ENCODE results near the gene STN1.

Gene STN1

DNA sequence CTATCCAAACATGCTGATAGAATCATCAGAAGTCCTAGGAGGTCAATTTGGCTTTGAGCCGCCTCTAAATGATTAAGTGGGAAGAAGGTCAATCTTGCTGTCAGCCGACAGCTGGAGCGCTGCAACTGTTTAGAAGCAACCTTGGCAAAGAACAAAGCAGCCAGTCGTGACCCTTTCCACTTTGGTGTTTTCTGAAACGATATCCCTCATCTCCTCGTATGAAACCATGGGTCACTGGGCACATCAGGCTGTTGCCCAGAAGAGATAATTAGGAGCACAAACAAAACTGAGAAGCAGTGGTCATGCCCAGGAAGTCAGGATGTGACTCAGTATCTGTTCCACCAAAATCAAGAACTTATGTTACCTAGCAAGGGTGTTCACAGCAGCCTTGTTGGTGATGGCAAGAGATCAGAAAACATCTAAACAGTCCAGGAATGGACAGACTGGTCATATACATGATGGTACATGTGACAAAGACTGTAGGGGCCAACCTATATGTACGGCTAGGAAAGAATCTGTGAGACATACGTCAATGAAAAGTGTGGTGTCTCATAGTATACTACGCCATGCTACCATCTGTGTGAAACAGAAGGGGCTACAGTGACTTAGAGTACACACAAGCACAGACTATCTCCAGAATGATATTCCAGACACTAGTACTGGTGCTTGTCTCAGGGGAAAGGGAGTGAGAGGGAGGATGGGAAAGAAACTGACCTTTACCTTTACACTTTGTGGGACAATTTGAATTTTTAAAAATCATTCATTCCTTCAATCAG, 22.4 kb downstream of the STN1 start:
- Mint-ChIP-seq H3K9me3 (no peaks in the 10 kb centered on the region), H3K36me3 (peaks cover 77% of the 10 kb centered on the region), H3K4me1 (peaks cover 48% of the 10 kb centered on the region), H3K27me3 (no peaks in the 10 kb centered on the region), H3K4me3 (no peak overlapping the region), H3K27ac (peak overlapping the region; percentile 84)
- CTCF ChIA-PET = interaction anchor here (1.2 to 1.4 kb wide), 3 partner anchors 13 to 133 kb away, joined by 3 to 13 read pairs (median 4); no protein-coding TSS in a partner anchor
- DNase-seq = no peak

DNA sequence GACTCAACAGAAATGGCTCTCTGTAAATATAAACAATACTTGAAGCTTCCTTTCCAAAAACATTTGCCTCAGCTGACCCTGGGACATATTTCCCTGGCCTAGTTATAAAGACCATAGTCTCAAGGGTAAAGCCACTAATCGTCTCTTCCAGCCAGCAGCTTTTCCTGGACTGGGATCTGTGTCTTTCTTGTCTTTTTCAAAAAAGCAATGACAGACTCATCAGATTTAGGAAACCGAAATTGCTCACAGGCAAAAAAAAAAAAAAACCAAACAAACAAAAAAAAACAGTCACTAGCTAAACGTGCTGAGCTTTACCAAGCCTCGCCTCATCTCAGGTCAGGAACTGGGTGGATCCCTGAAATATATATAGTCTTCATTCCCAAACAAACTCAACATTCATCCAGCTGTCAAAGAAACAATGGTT, 23.5 kb downstream of the STN1 start:
- no peak for DNase-seq
- CTCF ChIA-PET = interaction anchor here (0.6 to 1.6 kb wide), 9 partner anchors 15 to 229 kb away, joined by 3 to 13 read pairs (median 4); partner anchors contain the start of gene STN1
- Mint-ChIP-seq H3K36me3 (peaks cover 73% of the 10 kb centered on the region), H3K27me3 (no peaks in the 10 kb centered on the region), H3K9me3 (no peaks in the 10 kb centered on the region), H3K27ac (peak overlapping the region; percentile 84), H3K4me3 (peak overlapping the region; percentile 43), H3K4me1 (peaks cover 51% of the 10 kb centered on the region)

DNA sequence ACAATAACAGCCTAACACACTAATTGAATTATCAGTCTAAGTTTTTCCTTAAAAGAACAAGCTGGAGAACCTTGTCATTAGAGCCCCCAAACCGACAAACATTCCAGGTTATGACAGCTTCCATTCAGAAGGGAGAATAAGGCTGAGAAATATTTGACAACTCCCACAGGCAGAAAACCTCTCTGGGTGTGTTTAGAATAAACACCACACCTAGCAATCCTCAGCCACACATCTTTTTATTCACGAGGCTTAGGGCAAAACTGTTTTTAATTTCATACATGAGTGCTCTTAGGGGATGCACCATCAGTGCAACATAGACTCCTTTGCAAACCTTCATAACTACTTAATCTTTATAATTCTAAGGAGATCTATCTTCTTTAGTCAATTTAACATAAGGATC, 24.2 kb downstream of the STN1 start:
- peak overlapping the region; percentile 84 for H3K27ac Mint-ChIP-seq
- peaks cover 74% of the 10 kb centered on the region for H3K36me3 Mint-ChIP-seq
- H3K4me3 Mint-ChIP-seq = no peak overlapping the region
- H3K9me3 Mint-ChIP-seq = no peaks in the 10 kb centered on the region
- H3K4me1 Mint-ChIP-seq = peaks cover 57% of the 10 kb centered on the region
- no peaks in the 10 kb centered on the region for H3K27me3 Mint-ChIP-seq
- CTCF ChIA-PET = interaction anchor here (1.0 to 1.6 kb wide), 5 partner anchors 24 to 229 kb away, joined by 3 to 7 read pairs (median 4); partner anchors contain the start of gene STN1
- no peak for DNase-seq

DNA sequence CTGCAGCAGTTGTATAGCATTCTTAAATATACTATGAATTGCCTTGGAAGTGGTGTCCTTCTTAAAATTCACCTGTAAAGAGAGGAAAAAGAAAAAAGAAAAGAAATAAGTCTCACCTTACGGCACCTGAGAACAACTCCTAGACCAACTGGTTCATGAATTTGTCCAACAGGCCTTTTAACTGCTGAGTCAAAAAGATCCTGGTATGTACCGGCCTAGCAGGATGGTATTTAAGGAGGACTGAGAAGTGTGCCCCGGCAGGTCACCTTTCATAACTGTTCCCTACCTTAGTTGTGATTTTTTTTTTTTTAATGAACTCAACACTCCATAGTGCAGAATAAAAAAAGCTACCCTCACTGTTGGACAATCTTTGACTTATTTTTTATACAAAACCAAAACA, 25.8 kb downstream of the STN1 start:
- peaks cover 60% of the 10 kb centered on the region for H3K4me1 Mint-ChIP-seq
- H3K9me3 Mint-ChIP-seq = no peaks in the 10 kb centered on the region
- peaks cover 73% of the 10 kb centered on the region for H3K36me3 Mint-ChIP-seq
- H3K27ac Mint-ChIP-seq = no peak overlapping the region
- CTCF ChIA-PET = interaction anchor here (0.7 to 1.4 kb wide), 2 partner anchors 16 to 230 kb away, joined by 4 to 6 read pairs; partner anchors contain the start of gene SFR1
- no peak for DNase-seq
- no peaks in the 10 kb centered on the region for H3K27me3 Mint-ChIP-seq
- no peak overlapping the region for H3K4me3 Mint-ChIP-seq

DNA sequence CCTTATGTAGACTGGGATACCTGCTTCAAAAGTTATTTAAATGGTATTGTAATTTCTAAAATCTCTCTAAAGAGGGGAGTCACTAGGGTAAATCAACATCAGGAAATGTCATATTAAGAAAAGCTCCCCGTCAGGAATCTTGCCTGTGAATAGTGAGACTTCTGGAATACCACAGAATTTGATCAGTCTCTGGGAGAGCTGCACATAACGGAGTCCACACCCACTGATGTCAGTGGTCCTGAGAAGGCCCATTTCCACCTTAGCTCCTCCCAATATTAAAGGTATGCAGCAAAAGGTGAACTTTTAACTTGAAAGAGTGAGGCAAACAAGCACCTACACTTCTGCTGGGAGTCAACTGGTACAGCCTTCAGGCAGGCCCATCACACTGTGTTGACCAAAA, 27.3 kb downstream of the STN1 start:
- Mint-ChIP-seq H3K4me1 (peaks cover 53% of the 10 kb centered on the region), H3K27me3 (no peaks in the 10 kb centered on the region), H3K36me3 (peaks cover 72% of the 10 kb centered on the region), H3K27ac (peak overlapping the region; percentile 72), H3K4me3 (no peak overlapping the region), H3K9me3 (no peaks in the 10 kb centered on the region)
- no peak for DNase-seq
- CTCF ChIA-PET = interaction anchor here (0.6 to 6.6 kb wide), 12 partner anchors 10 to 292 kb away, joined by 3 to 76 read pairs (median 5); partner anchors contain the start of gene SFR1

DNA sequence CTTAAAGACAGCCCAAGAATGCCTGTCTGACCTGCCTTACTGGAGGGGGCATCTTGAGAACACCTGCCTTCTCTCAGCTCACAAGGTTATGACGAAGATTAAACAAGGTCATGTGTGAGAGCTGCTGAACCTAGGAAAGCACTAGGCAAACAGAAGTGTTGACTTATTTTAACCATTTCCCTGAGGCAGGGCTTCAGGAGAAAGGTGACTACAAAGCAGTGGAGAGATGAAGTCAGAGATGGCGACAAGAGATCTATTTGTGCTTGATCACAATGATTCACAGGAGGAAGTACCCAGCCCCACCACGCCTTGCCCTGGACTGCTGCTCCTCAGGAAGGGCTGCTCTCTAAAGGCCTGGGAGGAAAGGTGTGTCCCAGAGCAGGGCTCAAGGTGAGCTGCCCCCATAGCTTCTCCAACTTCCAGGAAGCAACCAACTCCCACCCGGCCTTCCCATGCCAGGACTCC, 27.8 kb downstream of the STN1 start:
- DNase-seq = peak; percentile 32
- H3K27me3 Mint-ChIP-seq = no peaks in the 10 kb centered on the region
- peaks cover 48% of the 10 kb centered on the region for H3K4me1 Mint-ChIP-seq
- peak overlapping the region; percentile 72 for H3K27ac Mint-ChIP-seq
- peaks cover 70% of the 10 kb centered on the region for H3K36me3 Mint-ChIP-seq
- CTCF ChIA-PET = interaction anchor here (0.6 to 6.6 kb wide), 14 partner anchors 10 to 292 kb away, joined by 3 to 76 read pairs (median 4); partner anchors contain the start of gene SFR1
- H3K4me3 Mint-ChIP-seq = no peak overlapping the region
- H3K9me3 Mint-ChIP-seq = no peaks in the 10 kb centered on the region

DNA sequence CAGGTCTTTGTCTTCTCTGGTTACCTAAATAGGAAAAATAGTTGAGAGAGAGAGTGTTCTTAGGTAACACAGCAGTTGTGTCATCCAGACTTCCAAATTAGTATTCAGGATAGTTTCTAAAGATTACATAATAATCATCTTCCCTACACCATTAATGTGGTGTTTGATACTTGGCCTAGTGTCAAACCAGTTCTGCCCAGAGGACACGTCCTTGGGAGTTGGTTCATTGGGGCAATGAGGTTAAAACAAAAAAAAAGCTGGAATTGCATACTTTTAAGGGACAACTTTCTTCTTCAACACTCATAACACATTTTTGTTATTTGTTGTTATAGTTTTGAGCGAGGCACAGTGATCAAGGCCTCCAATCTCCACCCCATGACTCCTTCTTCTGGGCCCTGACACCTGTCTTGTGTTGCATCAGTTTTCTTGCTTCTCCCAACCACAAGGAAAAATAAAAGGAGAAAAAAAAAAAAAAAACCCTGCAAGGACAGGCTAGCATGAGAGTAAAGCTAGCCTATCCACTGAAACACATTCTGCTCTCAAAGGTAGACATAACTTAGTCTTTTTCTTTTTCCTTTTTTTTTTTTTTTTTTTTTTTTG, 28.8 kb downstream of the STN1 start:
- Mint-ChIP-seq H3K9me3 (no peaks in the 10 kb centered on the region), H3K4me3 (no peak overlapping the region), H3K36me3 (peaks cover 69% of the 10 kb centered on the region), H3K4me1 (peaks cover 38% of the 10 kb centered on the region), H3K27ac (peak overlapping the region; percentile 55), H3K27me3 (no peaks in the 10 kb centered on the region)
- no peak for DNase-seq
- CTCF ChIA-PET = interaction anchor here (0.6 to 6.6 kb wide), 10 partner anchors 13 to 234 kb away, joined by 3 to 76 read pairs (median 4); partner anchors contain the start of gene SFR1

DNA sequence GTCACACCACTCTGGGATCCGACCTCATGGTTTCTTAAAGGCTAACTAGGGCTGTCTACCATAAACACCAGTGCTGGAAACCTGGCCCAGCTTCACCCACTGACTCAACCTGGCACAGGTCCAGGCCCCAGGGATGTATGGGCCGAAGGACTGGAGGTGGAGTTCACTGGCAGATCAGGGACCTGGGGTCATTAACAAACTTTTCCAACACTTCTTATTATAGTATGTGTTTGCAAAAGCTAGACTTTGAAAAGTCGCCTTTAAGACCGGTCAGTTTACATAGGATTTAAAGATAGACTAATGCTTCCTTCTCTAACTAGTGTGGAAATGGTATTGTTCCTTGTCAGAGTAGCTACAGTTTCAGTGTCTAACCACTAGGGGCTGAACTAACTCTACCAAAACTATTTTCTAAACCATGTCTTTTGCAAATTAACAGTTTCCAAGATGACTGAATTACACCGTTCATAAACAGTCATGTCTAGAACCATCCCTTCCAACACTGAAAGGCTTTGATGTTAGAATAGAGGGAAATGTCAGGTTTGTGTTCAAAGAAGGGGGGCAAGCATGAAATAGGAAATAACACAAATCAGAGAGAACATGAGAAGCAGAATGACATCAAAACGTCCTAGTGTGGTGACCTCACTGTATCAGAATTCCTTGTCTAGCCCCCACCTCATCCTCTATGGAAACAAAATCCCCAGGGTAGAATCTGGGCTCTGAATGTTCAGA, 29.7 kb downstream of the STN1 start:
- CTCF ChIA-PET = interaction anchor here (0.7 to 6.6 kb wide), 35 partner anchors 11 to 324 kb away, joined by 3 to 76 read pairs (median 4); partner anchors contain the start of gene SFR1
- H3K9me3 Mint-ChIP-seq = no peaks in the 10 kb centered on the region
- H3K36me3 Mint-ChIP-seq = peaks cover 66% of the 10 kb centered on the region
- H3K4me3 Mint-ChIP-seq = no peak overlapping the region
- no peak overlapping the region for H3K27ac Mint-ChIP-seq
- no peak for DNase-seq
- no peaks in the 10 kb centered on the region for H3K27me3 Mint-ChIP-seq
- peaks cover 29% of the 10 kb centered on the region for H3K4me1 Mint-ChIP-seq

DNA sequence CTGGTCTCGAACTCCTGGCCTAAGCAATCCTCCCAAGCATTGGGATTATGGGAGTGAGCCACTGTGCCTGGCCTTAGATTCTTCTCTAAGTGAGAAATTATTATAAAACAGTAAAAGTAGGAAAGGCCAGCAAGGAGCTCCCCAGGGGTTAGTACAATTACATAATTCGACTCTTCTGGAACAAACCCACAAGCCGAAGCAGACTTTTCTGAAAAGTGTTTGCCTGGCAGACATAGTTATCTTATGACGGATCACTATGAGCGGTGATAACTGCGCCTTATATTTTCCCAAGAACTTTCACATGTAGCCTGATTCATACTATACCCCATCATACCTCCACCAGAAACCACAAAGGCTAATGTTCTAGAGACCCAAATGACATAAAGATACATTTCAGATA, 32.4 kb downstream of the STN1 start:
- Mint-ChIP-seq H3K27me3 (no peaks in the 10 kb centered on the region), H3K4me1 (peaks cover 22% of the 10 kb centered on the region), H3K9me3 (no peaks in the 10 kb centered on the region), H3K36me3 (peaks cover 70% of the 10 kb centered on the region), H3K4me3 (no peak overlapping the region), H3K27ac (no peak overlapping the region)
- CTCF ChIA-PET = interaction anchor here (0.8 to 6.6 kb wide), 14 partner anchors 16 to 325 kb away, joined by 3 to 76 read pairs (median 3); partner anchors contain the start of gene SFR1
- DNase-seq = no peak

DNA sequence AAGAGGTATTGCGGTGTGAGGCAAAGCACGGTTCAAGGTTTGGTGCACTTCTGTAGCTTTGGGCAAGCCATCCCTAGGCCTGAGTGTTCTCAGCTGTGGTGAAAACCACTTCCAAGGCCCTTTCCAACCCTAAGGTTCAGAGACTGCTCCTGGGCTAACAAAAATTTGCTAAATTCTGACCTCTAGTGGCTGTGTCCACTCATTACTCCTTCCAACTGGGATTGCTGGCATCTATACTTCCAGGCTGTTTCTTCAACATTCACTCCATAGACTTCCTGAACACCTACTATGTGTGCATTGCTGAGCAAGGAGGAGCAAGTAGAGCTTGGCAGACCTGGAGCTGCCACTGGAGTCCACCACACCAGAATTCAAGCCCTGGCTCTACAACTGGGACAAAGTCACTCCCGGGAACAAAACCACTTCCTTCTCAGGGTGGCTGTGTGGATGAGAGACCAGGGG, 33.3 kb downstream of the STN1 start:
- peak; percentile 49 for DNase-seq
- H3K27ac Mint-ChIP-seq = no peak overlapping the region
- CTCF ChIA-PET = interaction anchor here (0.6 to 6.6 kb wide), 16 partner anchors 10 to 239 kb away, joined by 3 to 76 read pairs (median 3); partner anchors contain the start of gene SFR1
- H3K4me3 Mint-ChIP-seq = no peak overlapping the region
- peaks cover 73% of the 10 kb centered on the region for H3K36me3 Mint-ChIP-seq
- H3K9me3 Mint-ChIP-seq = no peaks in the 10 kb centered on the region
- peaks cover 13% of the 10 kb centered on the region for H3K4me1 Mint-ChIP-seq
- H3K27me3 Mint-ChIP-seq = no peaks in the 10 kb centered on the region

DNA sequence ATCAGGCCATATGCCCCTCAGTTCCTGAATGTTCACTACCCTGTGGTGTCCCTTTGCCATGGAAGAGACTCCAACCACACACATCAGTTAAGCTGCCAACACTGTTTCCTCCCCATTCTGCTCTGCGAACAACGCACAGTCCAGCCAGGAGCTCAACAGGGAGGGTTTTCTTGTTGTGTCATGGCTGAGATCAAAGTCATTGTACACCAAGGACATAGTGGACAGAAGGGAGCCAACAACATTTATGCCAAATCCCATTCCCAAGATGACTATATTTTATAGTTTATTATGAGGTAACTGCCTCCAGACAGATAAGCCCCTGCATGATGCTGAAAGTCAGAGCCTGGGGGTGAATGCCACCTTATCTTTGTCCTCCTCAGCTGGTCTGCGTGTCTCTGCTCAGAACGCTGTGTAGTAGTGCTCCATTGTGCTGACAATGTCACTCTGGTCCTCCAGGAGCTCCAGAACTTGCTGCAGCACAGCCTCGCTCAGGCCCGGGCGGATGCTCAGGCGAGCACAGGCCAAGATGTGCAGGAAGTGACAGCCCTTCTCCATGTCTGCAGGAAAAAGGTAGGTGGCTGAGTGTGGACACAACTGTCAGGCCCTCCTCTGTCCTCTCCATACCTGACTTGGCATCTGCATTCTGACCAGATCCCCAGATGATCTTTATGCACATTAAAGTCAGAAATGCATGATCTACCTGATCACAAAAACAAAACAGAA, 35.5 kb downstream of the STN1 start:
- no peaks in the 10 kb centered on the region for H3K9me3 Mint-ChIP-seq
- CTCF ChIA-PET = interaction anchor here (1.3 to 1.5 kb wide), 2 partner anchors 170 to 171 kb away, joined by 3 to 4 read pairs; no protein-coding TSS in a partner anchor
- H3K27ac Mint-ChIP-seq = no peak overlapping the region
- H3K4me3 Mint-ChIP-seq = no peak overlapping the region
- peaks cover 81% of the 10 kb centered on the region for H3K36me3 Mint-ChIP-seq
- H3K27me3 Mint-ChIP-seq = no peaks in the 10 kb centered on the region
- no peak for DNase-seq
- H3K4me1 Mint-ChIP-seq = no peaks in the 10 kb centered on the region

DNA sequence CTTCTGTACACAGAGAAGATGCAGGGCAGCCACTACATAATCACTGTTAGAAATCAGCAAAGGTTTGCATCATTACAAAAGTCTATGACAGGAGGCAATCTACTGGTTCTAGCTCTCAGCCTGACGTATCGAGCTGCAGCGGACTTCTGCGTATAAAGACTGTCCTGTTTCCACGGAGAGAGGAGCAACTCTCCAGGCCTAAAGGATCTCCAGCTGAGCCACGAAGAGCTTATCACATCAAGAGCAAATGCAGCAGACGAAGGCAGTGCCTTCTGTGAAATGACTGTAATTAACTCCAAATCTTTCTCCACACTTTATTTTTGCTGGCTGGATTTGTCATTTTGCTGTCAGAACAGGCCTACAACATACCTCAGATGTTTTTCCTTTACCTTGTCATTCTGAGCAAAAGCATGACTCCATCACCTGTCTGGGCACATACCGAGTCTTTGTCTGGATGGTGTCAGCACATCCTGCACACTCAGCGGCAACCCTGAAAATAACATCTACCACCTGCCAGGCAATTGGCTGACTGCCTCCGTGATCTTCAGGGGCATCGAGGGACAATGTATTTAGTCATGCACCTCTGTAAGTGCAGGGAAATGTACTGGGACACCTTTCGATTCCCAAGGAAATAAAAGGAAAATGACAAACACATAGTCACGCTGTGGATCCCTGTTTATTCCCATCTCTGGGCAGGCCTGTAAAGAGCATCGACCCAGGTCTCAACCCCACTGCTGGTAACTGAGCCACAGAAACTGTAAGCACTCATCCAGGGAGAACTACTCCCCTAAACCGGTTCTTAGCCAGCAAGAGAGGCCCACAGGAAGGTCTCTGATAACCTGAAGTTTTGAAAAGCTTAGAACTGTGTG, 36.3 kb downstream of the STN1 start:
- CTCF ChIA-PET = interaction anchor here (1.3 to 1.5 kb wide), 2 partner anchors 169 to 171 kb away, joined by 3 to 4 read pairs; no protein-coding TSS in a partner anchor
- Mint-ChIP-seq H3K4me3 (no peak overlapping the region), H3K27ac (no peak overlapping the region), H3K36me3 (peaks cover 74% of the 10 kb centered on the region), H3K4me1 (no peaks in the 10 kb centered on the region), H3K27me3 (no peaks in the 10 kb centered on the region), H3K9me3 (no peaks in the 10 kb centered on the region)
- DNase-seq = no peak
